Medulla oblongata (tissue), 1 donor: ENCODE data around the gene GNPAT.

Experiments used
- DNase-seq: peaks from one replicate; pipeline ENCODE4 v3.0.0-alpha.2; 2015; ENCODE audit errors: extremely low spot score

Gene GNPAT

GRCh38 chr1:231213831-231214573, 27.0 kb upstream of the GNPAT start:
- no peak for DNase-seq

- no peak for DNase-seq
Observed at GRCh38 chr1:231214918-231215680, 25.9 kb upstream of the GNPAT start.

- DNase-seq: no peak
Observed at GRCh38 chr1:231215681-231216385, 25.2 kb upstream of the GNPAT start.

- peak; percentile 7 for DNase-seq
Observed at GRCh38 chr1:231216498-231216897, 24.5 kb upstream of the GNPAT start.

GRCh38 chr1:231217056-231217455, 24.0 kb upstream of the GNPAT start:
- no peak for DNase-seq

GRCh38 chr1:231218078-231218477, 22.9 kb upstream of the GNPAT start:
- DNase-seq: no peak

- DNase-seq: no peak
Observed at GRCh38 chr1:231219422-231220401, 21.3 kb upstream of the GNPAT start.

GRCh38 chr1:231220801-231221200, 20.2 kb upstream of the GNPAT start:
- no peak for DNase-seq

- peak; percentile 10 for DNase-seq
Observed at GRCh38 chr1:231226156-231226555, 14.9 kb upstream of the GNPAT start.

- DNase-seq: no peak
Observed at GRCh38 chr1:231231511-231231910, 9.5 kb upstream of the GNPAT start.

- DNase-seq: no peak
Observed at GRCh38 chr1:231232870-231233734, 7.9 kb upstream of the GNPAT start.

GRCh38 chr1:231233735-231234417, 7.1 kb upstream of the GNPAT start:
- DNase-seq: no peak

- no peak for DNase-seq
Observed at GRCh38 chr1:231234506-231234905, 6.5 kb upstream of the GNPAT start.

- no peak for DNase-seq
Observed at GRCh38 chr1:231235526-231236207, 5.3 kb upstream of the GNPAT start.

- no peak for DNase-seq
Observed at GRCh38 chr1:231236208-231236591, 4.8 kb upstream of the GNPAT start.

GRCh38 chr1:231236938-231237337, 4.1 kb upstream of the GNPAT start:
- no peak for DNase-seq

GRCh38 chr1:231238298-231238697, 2.7 kb upstream of the GNPAT start:
- no peak for DNase-seq

- no peak for DNase-seq
Observed at GRCh38 chr1:231240531-231240882, 505 bp upstream of the GNPAT start.

GRCh38 chr1:231241750-231242149, 738 bp downstream of the GNPAT start:
- peak; percentile 21 for DNase-seq
